A549 (cell line): ENCODE measurements around the gene SNX19. TPM values are rescaled to one million over a fixed set of nuclear protein-coding genes. Genes with fewer than 3 reads are reported as not detected.

Source experiments
- ATAC-seq, 2 experiments: fragments of 200-7000 bp in 1 of 2; fragments of >200 bp in 1 of 2; cut with Nextera tagmentation in 1 of 2; cut with Tn5 transposase in 1 of 2; 3 replicates each; pipeline versions ENCODE4 v1.8.0 to v1.9.1; 2018 to 2020; ENCODE audit warnings: mild to moderate bottlenecking in 1 of 2, moderate library complexity in 1 of 2
- CTCF ChIA-PET: fragments of 300-600 bp; sonication (Branson Sonifier 250); formaldehyde crosslinking; extraction: SDS; loops from one replicate; lab custom pipeline; 2021; ENCODE audit warnings: antibody characterized with exemption, inconsistent platforms; lab: Yijun Ruan, JAX
- POLR2A ChIA-PET: fragments of 350-600 bp; formaldehyde crosslinking; extraction: SDS; loops from one replicate; lab custom pipeline; 2021; ENCODE audit warnings: antibody characterized with exemption, inconsistent platforms; lab: Yijun Ruan, JAX
- DNase-seq, 2 experiments: peaks; one replicate each; pipeline versions ENCODE4 v3.0.0 to v3.0.0-alpha.2; 2011 to 2016; ENCODE audit warnings: low read depth in 1 of 2, low spot score in 1 of 2
- FAIRE-seq: peaks from 2 replicates; lab custom pipeline; 2011; peaks lifted over from hg19 to GRCh38; lab: Jason Lieb, UNC
- H3K27ac ChIP-seq, 2 experiments: fragments of >200 bp; sonication (Bioruptor Twin); formaldehyde crosslinking; 3 replicates each; pipeline ENCODE4 v1.5.1; 2016 to 2017
- H3K4me1 ChIP-seq: fragments of >200 bp; sonication (Bioruptor Twin); formaldehyde crosslinking; 3 replicates; pipeline ENCODE4 v1.6.1; 2016
- H3K4me2 ChIP-seq: fragments of >200 bp; sonication (Bioruptor Twin); formaldehyde crosslinking; 3 replicates; pipeline ENCODE4 v1.6.1; 2016
- H3K4me3 ChIP-seq: fragments of >200 bp; sonication (Bioruptor Twin); formaldehyde crosslinking; 3 replicates; pipeline ENCODE4 v1.5.1; 2016
- H3K9me3 ChIP-seq: fragments of >200 bp; sonication (Bioruptor Twin); formaldehyde crosslinking; 3 replicates; pipeline ENCODE4 v1.6.1; 2016
- CBX8 ChIP-seq: fragments of 200-600 bp; sonication (generic); IDR thresholded peaks from 2 replicates; pipeline ENCODE4 v1.6.1; 2016
- CHD4 ChIP-seq: fragments of 200-600 bp; sonication (generic); IDR thresholded peaks from 2 replicates; pipeline ENCODE4 v1.6.1; 2016; ENCODE audit warnings: antibody characterized with exemption, mild to moderate bottlenecking, borderline replicate concordance
- EHF ChIP-seq: fragments of 250-450 bp; sonication (Bioruptor Pico); IDR thresholded peaks from 2 replicates; pipeline ENCODE4 v1.5.0; 2020; ENCODE audit warnings: mild to moderate bottlenecking
- ESRRA ChIP-seq: fragments of 150-350 bp; IDR thresholded peaks from 2 replicates; pipeline ENCODE4 v1.6.1; 2014; ENCODE audit warnings: mild to moderate bottlenecking, low read length, borderline replicate concordance
- GATA3 ChIP-seq: IDR thresholded peaks from 2 replicates; pipeline ENCODE4 v1.6.1; 2012; ENCODE audit warnings: borderline replicate concordance
- HDAC2 ChIP-seq: fragments of 200-600 bp; sonication (generic); IDR thresholded peaks from 2 replicates; pipeline ENCODE4 v1.6.1; 2016
- HOXB5 ChIP-seq: fragments of 250-450 bp; sonication (Bioruptor Pico); IDR thresholded peaks from 2 replicates; pipeline ENCODE4 v1.5.0; 2020; ENCODE audit warnings: mild to moderate bottlenecking, moderate library complexity
- KDM5A ChIP-seq: fragments of 200-600 bp; sonication (generic); IDR thresholded peaks from 2 replicates; pipeline ENCODE4 v1.6.1; 2016; ENCODE audit warnings: antibody characterized with exemption, mild to moderate bottlenecking
- MAZ ChIP-seq: fragments of 150-350 bp; IDR thresholded peaks from 2 replicates; pipeline ENCODE4 v1.6.1; 2014; ENCODE audit warnings: antibody characterized with exemption, low read depth, low read length, borderline replicate concordance
- MYC ChIP-seq: IDR thresholded peaks from 2 replicates; pipeline ENCODE4 v1.6.1; 2012; ENCODE audit warnings: mild to moderate bottlenecking, inconsistent platforms, low read length, improper control_type of control experiment, borderline replicate concordance
- NFE2L2 ChIP-seq: fragments of 150-350 bp; conservative IDR thresholded peaks from 2 replicates; pipeline ENCODE4 v1.6.1; 2014; ENCODE audit warnings: low read length
- NR3C1 ChIP-seq: fragments of >200 bp; sonication (Bioruptor Twin); formaldehyde crosslinking; IDR thresholded peaks from 3 replicates; pipeline ENCODE4 v1.6.1; 2017
- PHF8 ChIP-seq: fragments of 200-600 bp; sonication (generic); IDR thresholded peaks from 2 replicates; pipeline ENCODE4 v1.6.1; 2016; ENCODE audit warnings: low read depth, mild to moderate bottlenecking, antibody characterized with exemption, moderate library complexity, borderline replicate concordance
- POLR2AphosphoS2 ChIP-seq: conservative IDR thresholded peaks from 2 replicates; pipeline ENCODE4 v1.6.1; 2012; ENCODE audit warnings: low read length, improper control_type of control experiment, inconsistent platforms
- RAD21 ChIP-seq, 2 experiments: fragments of >200 bp in 1 of 2; sonication (Bioruptor Twin) in 1 of 2; formaldehyde crosslinking in 1 of 2; IDR thresholded peaks in 1 of 2; conservative IDR thresholded peaks in 1 of 2; 2 replicates in 1 of 2; 3 replicates in 1 of 2; pipeline ENCODE4 v1.6.1; 2012 to 2018; ENCODE audit warnings: inconsistent platforms in 1 of 2
- RARB ChIP-seq: fragments of 250-450 bp; sonication (Bioruptor Pico); IDR thresholded peaks from 2 replicates; pipeline ENCODE4 v1.8.0; 2021; ENCODE audit warnings: mild to moderate bottlenecking, moderate library complexity
- RCOR1 ChIP-seq: fragments of 150-350 bp; IDR thresholded peaks from 2 replicates; pipeline ENCODE4 v1.6.1; 2014; ENCODE audit warnings: antibody characterized with exemption, low read length, low read depth
- RFX5 ChIP-seq: fragments of 450-650 bp; IDR thresholded peaks from 2 replicates; pipeline ENCODE4 v1.7.1; 2014; ENCODE audit warnings: antibody characterized with exemption, mild to moderate bottlenecking, moderate library complexity
- RNF2 ChIP-seq: fragments of 200-600 bp; sonication (generic); IDR thresholded peaks from 2 replicates; pipeline ENCODE4 v1.6.1; 2016; ENCODE audit warnings: low read depth, mild to moderate bottlenecking, antibody characterized with exemption, moderate library complexity, borderline replicate concordance
- SMC3 ChIP-seq: fragments of >200 bp; sonication (Bioruptor Twin); formaldehyde crosslinking; IDR thresholded peaks from 3 replicates; pipeline ENCODE4 v1.6.1; 2018; ENCODE audit warnings: inconsistent platforms
- WGBS: methylation state at CpG from one replicate; pipeline ENCODE4 v1.1.6; 2017; ENCODE audit errors: missing lambda C conversion rate; 5-methylcytosine and 5-hydroxymethylcytosine counted together
- polyA plus RNA-seq, 4 experiments: library from polyadenylated mRNA; depleted of rRNA in 3 of 4; stranded (reverse); fragments of >200 nt; fragmentation: RNase III in 1 of 4; extraction: RNeasy Plus Mini Kit Qiagen cat#74134 plus additional on column Dnase treatment in 1 of 4; gene quantifications; 2 replicates in 3 of 4; 3 replicates in 1 of 4; pipeline ENCODE4 v1.2.3, GENCODE V29; 2011 to 2017
- TF ChIP-seq, protein P1 (sequence below): fragments of >200 bp; sonication (Bioruptor Twin); formaldehyde crosslinking; IDR thresholded peaks from 3 replicates; pipeline ENCODE4 v1.5.1; 2016
- TF ChIP-seq, protein P2 (sequence below): IDR thresholded peaks from 2 replicates; pipeline ENCODE4 v1.6.1; 2012
- TF ChIP-seq, protein P3 (sequence below): fragments of 150-350 bp; IDR thresholded peaks from 2 replicates; pipeline ENCODE4 v1.6.1; 2014; ENCODE audit warnings: low read depth, mild to moderate bottlenecking, low read length

SNX19 gene
- polyA plus RNA-seq, 2 of the 4 experiments (the other 2 are of a cell fraction), result 13.4 to 26.7 TPM

DNA sequence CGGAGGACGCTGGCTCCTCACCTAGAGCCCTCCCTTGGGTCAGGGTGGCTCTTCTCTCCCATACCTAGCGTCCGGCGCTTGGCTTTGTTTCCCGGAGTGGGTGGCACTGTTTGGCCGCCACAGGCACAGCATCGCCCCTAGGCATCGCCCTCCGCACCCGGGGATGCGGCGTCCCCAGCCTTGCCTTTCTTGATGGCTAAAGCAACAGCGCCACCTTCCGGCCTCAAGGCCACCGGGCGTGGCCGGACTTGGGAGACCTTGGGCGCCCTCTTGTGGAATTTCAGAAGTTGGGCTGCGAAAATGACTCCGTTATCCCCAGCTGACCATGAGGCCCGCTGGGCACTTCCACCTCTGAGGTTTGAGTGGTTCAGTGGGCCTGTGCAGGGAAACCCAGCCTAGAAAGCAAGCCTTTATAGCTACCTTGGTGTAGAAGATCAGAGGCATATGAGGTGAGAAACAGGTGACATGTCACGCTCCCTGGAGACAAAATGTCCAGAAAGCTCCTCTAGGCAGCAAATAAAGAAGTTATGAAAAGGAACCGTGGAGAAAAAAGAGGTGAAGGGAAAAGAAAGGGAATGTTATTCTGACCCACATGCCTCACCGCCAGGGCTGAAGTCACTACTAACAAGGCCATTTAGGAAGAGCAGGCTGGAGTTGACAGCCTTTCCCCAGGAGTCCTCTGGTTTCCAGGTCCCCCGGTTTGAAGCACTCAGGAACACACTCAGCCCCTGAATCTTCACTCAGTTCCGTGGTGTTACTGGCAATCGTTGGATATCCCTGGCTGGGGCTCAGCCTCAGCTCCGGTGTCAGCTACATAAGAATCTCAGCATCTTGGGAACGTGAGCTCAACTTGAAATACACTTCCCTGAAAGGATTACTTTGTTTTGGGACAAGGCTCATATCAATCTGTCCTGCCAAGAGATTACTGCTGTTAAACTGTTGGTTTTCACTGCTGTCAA lies 54.1 kb downstream of the SNX19 start:
- Histone ChIP-seq H3K4me2 (peak overlapping the region; percentile 71), H3K27ac (peak overlapping the region; percentile 30 to 70; a peak in 5 of 6 replicates), H3K4me1 (0 out of 3 replicates have a peak, but pooled peaks cover 2% of the 10 kb centered on the region), H3K4me3 (no peak overlapping the region), H3K9me3 (no peaks in the 10 kb centered on the region)
- 25% methylated on average over 22 of the region's 30 CpGs for WGBS
- ChIA-PET POLR2A (no interaction called here), CTCF (interaction anchor here (0.6 to 29.8 kb wide), 76 partner anchors 9 to 663 kb away, joined by 3 to 732 read pairs (median 4); partner anchors contain the start of genes ADAMTS15 and ADAMTS8)
- FAIRE-seq (no peak), DNase-seq (peak; percentile 36 to 90), ATAC-seq (peak; percentile 81 to 95)
- TF ChIP-seq, protein P1, sequence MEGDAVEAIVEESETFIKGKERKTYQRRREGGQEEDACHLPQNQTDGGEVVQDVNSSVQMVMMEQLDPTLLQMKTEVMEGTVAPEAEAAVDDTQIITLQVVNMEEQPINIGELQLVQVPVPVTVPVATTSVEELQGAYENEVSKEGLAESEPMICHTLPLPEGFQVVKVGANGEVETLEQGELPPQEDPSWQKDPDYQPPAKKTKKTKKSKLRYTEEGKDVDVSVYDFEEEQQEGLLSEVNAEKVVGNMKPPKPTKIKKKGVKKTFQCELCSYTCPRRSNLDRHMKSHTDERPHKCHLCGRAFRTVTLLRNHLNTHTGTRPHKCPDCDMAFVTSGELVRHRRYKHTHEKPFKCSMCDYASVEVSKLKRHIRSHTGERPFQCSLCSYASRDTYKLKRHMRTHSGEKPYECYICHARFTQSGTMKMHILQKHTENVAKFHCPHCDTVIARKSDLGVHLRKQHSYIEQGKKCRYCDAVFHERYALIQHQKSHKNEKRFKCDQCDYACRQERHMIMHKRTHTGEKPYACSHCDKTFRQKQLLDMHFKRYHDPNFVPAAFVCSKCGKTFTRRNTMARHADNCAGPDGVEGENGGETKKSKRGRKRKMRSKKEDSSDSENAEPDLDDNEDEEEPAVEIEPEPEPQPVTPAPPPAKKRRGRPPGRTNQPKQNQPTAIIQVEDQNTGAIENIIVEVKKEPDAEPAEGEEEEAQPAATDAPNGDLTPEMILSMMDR, result peak; percentile 100
- TF ChIP-seq, protein P2, sequence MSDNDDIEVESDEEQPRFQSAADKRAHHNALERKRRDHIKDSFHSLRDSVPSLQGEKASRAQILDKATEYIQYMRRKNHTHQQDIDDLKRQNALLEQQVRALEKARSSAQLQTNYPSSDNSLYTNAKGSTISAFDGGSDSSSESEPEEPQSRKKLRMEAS, result peak; percentile 50; the same call in 1 of the 2 replicates
- TF ChIP-seq NFE2L2 (no peak), SMC3 (peak; percentile 100), RAD21 (conservative IDR thresholded peaks at IDR 0.05 in 1 of 2, IDR thresholded peaks at IDR 0.05 in 1 of 2) (peak; percentile 100)

DNA sequence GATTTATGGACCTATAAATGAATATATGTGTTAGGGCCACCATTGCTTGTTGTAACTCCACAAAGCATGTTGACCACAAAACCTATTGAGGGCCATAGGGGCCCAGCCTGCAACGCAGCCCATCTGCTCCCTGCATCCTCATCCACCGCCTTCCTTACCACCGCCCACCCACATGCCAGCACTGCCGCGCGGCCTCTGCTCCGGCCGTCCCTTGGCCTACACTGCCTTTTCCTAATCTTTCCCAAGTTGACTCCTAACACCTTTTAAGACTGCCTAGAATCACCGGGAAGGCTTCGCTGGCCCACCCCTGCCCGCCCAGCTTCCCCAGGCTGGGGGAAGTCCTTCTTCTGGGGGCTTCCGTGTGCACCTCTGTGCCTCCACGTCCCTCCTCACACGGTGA lies 55.0 kb downstream of the SNX19 start:
- H3K4me1 ChIP-seq, result 0 out of 3 replicates have a peak, but pooled peaks cover 2% of the 10 kb centered on the region
- peak overlapping the region; percentile 71; the same call in 1 of the 3 replicates for H3K4me2 ChIP-seq
- DNase-seq (no peak), ATAC-seq (no peak), FAIRE-seq (no peak)
- 93% methylated on average over 12 of the region's 14 CpGs for WGBS
- POLR2A ChIA-PET, result no interaction called here
- no peak overlapping the region for H3K4me3 ChIP-seq
- CTCF ChIA-PET, result interaction anchor here (0.6 to 29.8 kb wide), 38 partner anchors 9 to 651 kb away, joined by 3 to 732 read pairs (median 6); partner anchors contain the start of genes ADAMTS15 and ADAMTS8
- H3K27ac ChIP-seq, result peak overlapping the region; percentile 30 to 70; a peak in 5 of 6 replicates
- H3K9me3 ChIP-seq, result no peaks in the 10 kb centered on the region
- no peak for TF ChIP-seq RCOR1
- TF ChIP-seq RARB, result no peak
- TF ChIP-seq RNF2, result no peak
- TF ChIP-seq, protein P2, result no peak
- no peak for TF ChIP-seq MAZ
- TF ChIP-seq NR3C1, result no peak
- TF ChIP-seq CBX8, result no peak
- TF ChIP-seq, protein P3, sequence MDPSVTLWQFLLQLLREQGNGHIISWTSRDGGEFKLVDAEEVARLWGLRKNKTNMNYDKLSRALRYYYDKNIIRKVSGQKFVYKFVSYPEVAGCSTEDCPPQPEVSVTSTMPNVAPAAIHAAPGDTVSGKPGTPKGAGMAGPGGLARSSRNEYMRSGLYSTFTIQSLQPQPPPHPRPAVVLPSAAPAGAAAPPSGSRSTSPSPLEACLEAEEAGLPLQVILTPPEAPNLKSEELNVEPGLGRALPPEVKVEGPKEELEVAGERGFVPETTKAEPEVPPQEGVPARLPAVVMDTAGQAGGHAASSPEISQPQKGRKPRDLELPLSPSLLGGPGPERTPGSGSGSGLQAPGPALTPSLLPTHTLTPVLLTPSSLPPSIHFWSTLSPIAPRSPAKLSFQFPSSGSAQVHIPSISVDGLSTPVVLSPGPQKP, result no peak
- no peak for TF ChIP-seq HDAC2
- no peak for TF ChIP-seq GATA3
- no peak for TF ChIP-seq CHD4
- TF ChIP-seq POLR2AphosphoS2, result no peak
- TF ChIP-seq EHF (CRISPR knock-in tag), result no peak
- TF ChIP-seq HOXB5, result no peak
- TF ChIP-seq, protein P1, result no peak
- no peak for TF ChIP-seq MYC
- no peak for TF ChIP-seq ESRRA
- no peak for TF ChIP-seq RFX5
- no peak for TF ChIP-seq PHF8
- no peak for TF ChIP-seq KDM5A
